GM12865 (cell line): ENCODE measurements around the gene KCNIP4.

Experiments used
- DNase-seq: peaks from one replicate; pipeline ENCODE4 v3.0.0; 2010; ENCODE audit warnings: low read depth
- H3K4me3 ChIP-seq: 2 replicates; pipeline ENCODE4 v1.5.1; 2011; ENCODE audit warnings: mild to moderate bottlenecking, low read depth, low read length, control low read depth
- TF ChIP-seq, protein P1 (sequence below): IDR thresholded peaks from 2 replicates; pipeline ENCODE4 v1.5.1; 2011; ENCODE audit warnings: low read length, control low read depth, low read depth, inconsistent platforms; ENCODE audit not compliant: insufficient read depth; ENCODE audit errors: missing control alignments

KCNIP4 gene

DNA sequence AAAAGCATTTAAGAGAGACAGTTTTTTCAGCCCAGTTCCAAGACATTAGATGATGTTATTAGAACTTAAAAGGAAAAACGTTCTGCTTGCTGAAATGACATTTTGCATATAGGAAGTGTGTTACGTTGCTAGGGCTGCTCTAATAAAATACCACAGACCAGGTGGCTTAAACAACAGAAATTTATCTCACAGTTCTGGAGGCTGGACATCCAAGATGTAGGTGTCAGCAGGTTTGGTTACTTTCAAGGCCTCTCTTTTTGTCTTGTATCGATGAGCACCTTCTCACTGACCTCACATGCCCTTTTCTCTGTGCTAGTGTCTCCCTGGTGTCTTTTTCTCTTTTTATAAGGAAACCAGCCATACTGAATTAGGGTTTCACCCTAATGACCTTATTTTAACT is 1043.6 kb downstream of the KCNIP4 start:
- DNase-seq = no peak
- TF ChIP-seq, protein P1, sequence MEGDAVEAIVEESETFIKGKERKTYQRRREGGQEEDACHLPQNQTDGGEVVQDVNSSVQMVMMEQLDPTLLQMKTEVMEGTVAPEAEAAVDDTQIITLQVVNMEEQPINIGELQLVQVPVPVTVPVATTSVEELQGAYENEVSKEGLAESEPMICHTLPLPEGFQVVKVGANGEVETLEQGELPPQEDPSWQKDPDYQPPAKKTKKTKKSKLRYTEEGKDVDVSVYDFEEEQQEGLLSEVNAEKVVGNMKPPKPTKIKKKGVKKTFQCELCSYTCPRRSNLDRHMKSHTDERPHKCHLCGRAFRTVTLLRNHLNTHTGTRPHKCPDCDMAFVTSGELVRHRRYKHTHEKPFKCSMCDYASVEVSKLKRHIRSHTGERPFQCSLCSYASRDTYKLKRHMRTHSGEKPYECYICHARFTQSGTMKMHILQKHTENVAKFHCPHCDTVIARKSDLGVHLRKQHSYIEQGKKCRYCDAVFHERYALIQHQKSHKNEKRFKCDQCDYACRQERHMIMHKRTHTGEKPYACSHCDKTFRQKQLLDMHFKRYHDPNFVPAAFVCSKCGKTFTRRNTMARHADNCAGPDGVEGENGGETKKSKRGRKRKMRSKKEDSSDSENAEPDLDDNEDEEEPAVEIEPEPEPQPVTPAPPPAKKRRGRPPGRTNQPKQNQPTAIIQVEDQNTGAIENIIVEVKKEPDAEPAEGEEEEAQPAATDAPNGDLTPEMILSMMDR = no peak
- no peak overlapping the region for H3K4me3 ChIP-seq

DNA sequence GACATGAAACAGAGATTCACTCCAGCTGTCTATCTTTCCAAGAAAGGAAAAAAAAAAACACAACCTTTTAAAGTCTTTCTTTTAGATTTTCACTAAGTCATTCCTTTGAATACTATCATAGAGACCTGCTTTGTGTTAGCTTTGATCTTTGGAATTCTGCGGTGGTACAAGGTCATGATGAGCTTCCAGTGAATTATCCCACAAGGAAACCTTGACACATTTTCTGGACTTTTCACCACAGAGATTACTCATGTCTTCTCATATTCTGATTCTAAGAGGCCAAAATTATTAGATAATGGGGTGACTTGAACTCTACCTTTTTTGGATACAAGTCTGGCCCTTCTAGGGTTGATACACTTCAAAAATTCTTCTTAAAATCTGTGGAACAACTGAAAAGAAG is 1046.7 kb downstream of the KCNIP4 start:
- H3K4me3 ChIP-seq = no peak overlapping the region
- no peak for DNase-seq
- TF ChIP-seq, protein P1 = no peak

DNA sequence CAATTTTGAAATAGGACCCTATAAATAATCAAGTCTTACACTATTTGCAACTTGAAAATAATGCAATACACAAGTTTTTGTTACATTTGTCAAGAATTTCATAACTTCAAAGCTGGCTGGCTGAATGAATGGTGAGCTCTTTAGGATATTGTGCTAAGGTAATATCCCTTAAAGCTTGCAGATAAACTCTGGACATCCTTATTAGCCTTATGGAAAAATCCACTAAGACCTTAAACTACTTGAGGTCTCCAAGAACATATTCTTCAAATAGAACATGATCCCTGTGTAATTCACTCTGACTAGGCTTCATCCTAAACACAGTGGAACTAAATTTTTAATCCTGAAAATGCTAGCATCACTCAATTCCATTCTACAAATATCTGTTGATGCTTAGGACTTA is 1049.0 kb downstream of the KCNIP4 start:
- no peak overlapping the region for H3K4me3 ChIP-seq
- no peak for DNase-seq
- TF ChIP-seq, protein P1 = no peak

DNA sequence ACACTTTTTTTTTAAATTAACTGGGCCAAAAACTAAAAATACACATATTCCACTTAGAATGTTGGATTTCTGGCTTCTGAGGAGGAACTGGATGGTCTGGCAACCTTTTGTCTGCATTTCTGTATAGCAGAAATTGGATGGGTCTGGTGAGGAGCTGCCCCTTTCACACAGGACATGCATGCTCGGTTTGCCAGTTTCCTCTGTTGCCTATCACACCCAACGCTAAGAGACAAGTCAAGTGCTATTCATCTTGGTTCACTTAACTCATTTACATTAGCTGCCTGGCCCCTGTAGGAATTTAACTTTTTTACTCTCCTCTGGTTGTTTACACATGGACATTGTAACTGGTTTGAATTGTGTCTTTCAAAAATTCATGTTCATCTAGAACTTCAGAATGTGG is 1052.6 kb downstream of the KCNIP4 start:
- no peak overlapping the region for H3K4me3 ChIP-seq
- DNase-seq = no peak
- TF ChIP-seq, protein P1 = no peak

DNA sequence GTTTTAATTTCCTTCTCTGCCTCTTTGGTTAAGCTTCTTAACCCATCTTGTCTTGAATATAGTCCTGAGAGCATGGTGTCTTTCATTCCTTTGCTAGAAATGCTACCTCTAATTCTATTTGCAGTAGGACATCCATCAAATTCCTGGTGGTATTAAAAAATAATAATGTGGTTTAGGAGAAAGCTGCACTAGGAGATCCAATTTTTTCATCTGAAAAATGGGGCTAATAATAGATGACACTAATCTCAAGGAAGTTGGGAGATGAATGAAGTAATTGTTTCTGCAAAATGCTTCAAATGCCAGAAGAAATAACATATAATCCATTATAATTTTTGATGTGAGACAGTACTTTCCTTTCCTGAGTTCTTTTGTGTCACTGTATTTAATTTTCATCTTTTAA is 1053.4 kb downstream of the KCNIP4 start:
- no peak for DNase-seq
- TF ChIP-seq, protein P1 = no peak
- no peak overlapping the region for H3K4me3 ChIP-seq

DNA sequence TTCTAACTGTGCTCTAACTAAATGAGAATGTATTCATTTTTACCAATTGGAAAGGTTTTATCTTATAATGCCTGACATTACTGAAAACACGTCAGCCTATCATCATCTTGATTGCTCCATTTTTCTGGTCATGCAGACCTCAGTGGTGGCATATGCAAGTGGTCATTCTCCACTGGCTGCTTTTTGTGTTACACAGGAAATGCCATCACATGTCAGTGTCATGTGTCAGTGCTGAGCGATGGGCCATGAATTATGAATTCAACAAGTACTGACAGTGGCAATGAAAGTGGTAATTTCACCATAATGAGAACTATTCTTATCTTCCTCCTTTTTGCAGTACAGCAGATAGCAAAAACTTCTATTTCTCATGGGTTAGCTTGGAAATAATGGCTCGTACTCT is 1057.8 kb downstream of the KCNIP4 start:
- TF ChIP-seq, protein P1 = no peak
- no peak for DNase-seq
- H3K4me3 ChIP-seq = no peak overlapping the region

DNA sequence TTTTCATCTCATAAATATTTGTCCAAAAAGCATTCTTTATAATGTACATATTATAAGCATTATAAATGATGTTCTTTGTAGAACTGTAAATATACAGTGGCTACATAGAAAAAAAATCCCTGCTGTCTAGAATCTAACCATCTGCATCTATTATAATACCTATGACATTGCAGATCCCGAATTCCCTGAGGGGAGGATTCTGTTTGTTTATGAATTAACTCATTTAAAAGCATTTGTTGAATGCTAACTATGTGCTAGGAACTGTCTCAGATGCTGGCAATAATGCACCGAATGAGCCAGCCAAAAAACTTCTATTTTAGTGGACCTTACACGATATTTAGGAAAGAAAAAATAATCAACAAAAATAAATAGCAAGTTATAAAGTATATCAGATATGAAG is 1058.7 kb downstream of the KCNIP4 start:
- TF ChIP-seq, protein P1 = no peak
- no peak for DNase-seq
- no peak overlapping the region for H3K4me3 ChIP-seq
